ENCODE results near the gene BRIP1.

GRCh38 chr17:61699694-61700093 is 163.6 kb downstream of the BRIP1 start:
- TF ChIP-seq CTCF (conservative IDR thresholded peaks at IDR 0.05; ENCODE audit: low read depth, low read length), result no peak
- no peak for TF ChIP-seq EZH2 (IDR thresholded peaks at IDR 0.05; ENCODE audit: borderline replicate concordance, low read depth, low read length, poor library complexity, severe bottlenecking)

All from A673 (cell line).